Activated naive CD4-positive, alpha-beta T cell treated with anti-CD3 and anti-CD28 coated beads, Interleukin-2, amount 10 ng/mL, durations not matched to agents 7 days and 5 days (primary cell): ENCODE data around the gene PLEKHG5.

Experiments
- CTCF ChIA-PET: fragments of 350-600 bp; sonication (Branson Sonifier 250); formaldehyde crosslinking; loops from one replicate; lab custom pipeline; 2021; ENCODE audit warnings: antibody characterized with exemption; lab: Charles Lee
- DNase-seq: peaks from one replicate; pipeline ENCODE4 v3.0.0-alpha.2; 2020
- H3K27ac Mint-ChIP-seq: one replicate; pipeline ENCODE4 v1.8.0; 2021; ENCODE audit warnings: mild to moderate bottlenecking, moderate library complexity, mixed read lengths
- H3K27me3 Mint-ChIP-seq: one replicate; pipeline ENCODE4 v1.8.0; 2021; ENCODE audit warnings: mild to moderate bottlenecking, mixed read lengths
- H3K36me3 Mint-ChIP-seq: one replicate; pipeline ENCODE4 v1.8.0; 2021; ENCODE audit warnings: mixed read lengths
- H3K4me1 Mint-ChIP-seq: one replicate; pipeline ENCODE4 v1.8.0; 2021; ENCODE audit warnings: mixed read lengths
- H3K4me3 Mint-ChIP-seq: one replicate; pipeline ENCODE4 v1.8.0; 2021; ENCODE audit warnings: mild to moderate bottlenecking, moderate library complexity, mixed read lengths
- H3K9me3 Mint-ChIP-seq: one replicate; pipeline ENCODE4 v1.8.0; 2021; ENCODE audit warnings: mixed read lengths

Gene PLEKHG5

GRCh38 chr1:6491480-6491962 lies at the start of gene PLEKHG5:
Gene PLEKHG5 (minus strand): TSS chr1:6491667. CDS start chr1:6477571, 14,096 bp downstream.
- peak within 1 kb of the TSS; percentile 74 for H3K4me3 Mint-ChIP-seq
- peaks cover 32% of the 10 kb centered on the region for H3K27me3 Mint-ChIP-seq
- H3K9me3 Mint-ChIP-seq, result no peaks in the 10 kb centered on the region
- peaks cover 37% of the 10 kb centered on the region for H3K4me1 Mint-ChIP-seq
- CTCF ChIA-PET, result interaction anchor here (0.7 to 2.2 kb wide), 9 partner anchors 20 to 140 kb away, joined by 3 to 9 read pairs (median 5); partner anchors contain the start of genes KLHL21, NOL9 and TAS1R1
- no peaks in the 10 kb centered on the region for H3K36me3 Mint-ChIP-seq
- DNase-seq, result no peak
- peak within 1 kb of the TSS; percentile 82 for H3K27ac Mint-ChIP-seq

GRCh38 chr1:6538956-6539355 lies 47.5 kb upstream of the PLEKHG5 start:
- Mint-ChIP-seq H3K27me3 (no peaks in the 10 kb centered on the region), H3K27ac (no peak overlapping the region), H3K36me3 (peaks cover 42% of the 10 kb centered on the region), H3K4me1 (peaks cover 2% of the 10 kb centered on the region), H3K9me3 (no peaks in the 10 kb centered on the region), H3K4me3 (no peak overlapping the region)
- CTCF ChIA-PET, result interaction anchor here (0.9 kb wide), 2 partner anchors 16 to 17 kb away, joined by 3 to 4 read pairs; partner anchors contain the start of gene NOL9
- DNase-seq, result no peak

GRCh38 chr1:6536291-6536690 lies 44.8 kb upstream of the PLEKHG5 start:
- Mint-ChIP-seq H3K27ac (no peak overlapping the region), H3K4me3 (no peak overlapping the region), H3K4me1 (peaks cover 2% of the 10 kb centered on the region), H3K36me3 (peaks cover 51% of the 10 kb centered on the region), H3K27me3 (no peaks in the 10 kb centered on the region), H3K9me3 (no peaks in the 10 kb centered on the region)
- CTCF ChIA-PET, result interaction anchor here (1.1 to 4.1 kb wide), 2 partner anchors 12 to 18 kb away, joined by 5 to 17 read pairs; partner anchors contain the start of genes NOL9 and TAS1R1
- DNase-seq, result no peak

GRCh38 chr1:6535214-6535613 lies 43.7 kb upstream of the PLEKHG5 start:
- no peaks in the 10 kb centered on the region for H3K27me3 Mint-ChIP-seq
- H3K4me3 Mint-ChIP-seq, result no peak overlapping the region
- H3K4me1 Mint-ChIP-seq, result peaks cover 2% of the 10 kb centered on the region
- CTCF ChIA-PET, result interaction anchor here (4.1 kb wide), 1 partner anchor 19 kb away, joined by 17 read pairs; the partner anchor contains the start of genes NOL9 and TAS1R1
- no peak for DNase-seq
- peaks cover 51% of the 10 kb centered on the region for H3K36me3 Mint-ChIP-seq
- H3K9me3 Mint-ChIP-seq, result no peaks in the 10 kb centered on the region
- H3K27ac Mint-ChIP-seq, result no peak overlapping the region

GRCh38 chr1:6534248-6534822 lies 42.9 kb upstream of the PLEKHG5 start:
- CTCF ChIA-PET, result interaction anchor here (4.1 kb wide), 1 partner anchor 20 kb away, joined by 17 read pairs; the partner anchor contains the start of genes NOL9 and TAS1R1

GRCh38 chr1:6531996-6532395 lies 40.5 kb upstream of the PLEKHG5 start:
- Mint-ChIP-seq H3K27me3 (no peaks in the 10 kb centered on the region), H3K4me1 (no peaks in the 10 kb centered on the region), H3K27ac (no peak overlapping the region), H3K4me3 (no peak overlapping the region), H3K9me3 (no peaks in the 10 kb centered on the region), H3K36me3 (peaks cover 51% of the 10 kb centered on the region)
- no peak for DNase-seq
- CTCF ChIA-PET, result interaction anchor here (1.6 kb wide), 1 partner anchor 22 kb away, joined by 3 read pairs; the partner anchor contains the start of gene NOL9

More at GRCh38 chr1:6534248-6534822, 42.9 kb upstream of the PLEKHG5 start:
- no peaks in the 10 kb centered on the region for H3K4me1 Mint-ChIP-seq
- no peaks in the 10 kb centered on the region for H3K27me3 Mint-ChIP-seq
- no peak for DNase-seq
- peaks cover 48% of the 10 kb centered on the region for H3K36me3 Mint-ChIP-seq
- H3K4me3 Mint-ChIP-seq, result no peak overlapping the region
- H3K9me3 Mint-ChIP-seq, result no peaks in the 10 kb centered on the region
- peak overlapping the region; percentile 55 for H3K27ac Mint-ChIP-seq

- H3K27me3 Mint-ChIP-seq, result no peaks in the 10 kb centered on the region
- peaks cover 58% of the 10 kb centered on the region for H3K36me3 Mint-ChIP-seq
- H3K4me3 Mint-ChIP-seq, result no peak overlapping the region
- no peak for DNase-seq
- CTCF ChIA-PET, result no interaction called here
- no peaks in the 10 kb centered on the region for H3K4me1 Mint-ChIP-seq
- H3K27ac Mint-ChIP-seq, result no peak overlapping the region
- H3K9me3 Mint-ChIP-seq, result no peaks in the 10 kb centered on the region
These were observed 39.2 kb upstream of the PLEKHG5 start for GRCh38 chr1:6530504-6531160.

- no peaks in the 10 kb centered on the region for H3K27me3 Mint-ChIP-seq
- H3K4me1 Mint-ChIP-seq, result no peaks in the 10 kb centered on the region
- no peaks in the 10 kb centered on the region for H3K9me3 Mint-ChIP-seq
- CTCF ChIA-PET, result interaction anchor here (0.7 to 1.0 kb wide), 2 partner anchors 37 to 39 kb away, joined by 3 read pairs; partner anchors contain the start of gene PLEKHG5
- no peak overlapping the region for H3K27ac Mint-ChIP-seq
- no peak overlapping the region for H3K4me3 Mint-ChIP-seq
- H3K36me3 Mint-ChIP-seq, result peaks cover 58% of the 10 kb centered on the region
- DNase-seq, result no peak
These were observed 37.0 kb upstream of the PLEKHG5 start for GRCh38 chr1:6528492-6528891.

- no peak overlapping the region for H3K27ac Mint-ChIP-seq
- H3K4me1 Mint-ChIP-seq, result no peaks in the 10 kb centered on the region
- H3K4me3 Mint-ChIP-seq, result no peak overlapping the region
- H3K36me3 Mint-ChIP-seq, result peaks cover 44% of the 10 kb centered on the region
- CTCF ChIA-PET, result interaction anchor here (1.6 kb wide), 1 partner anchor 28 kb away, joined by 3 read pairs; the partner anchor contains the start of gene NOL9
- H3K27me3 Mint-ChIP-seq, result no peaks in the 10 kb centered on the region
- no peak for DNase-seq
- H3K9me3 Mint-ChIP-seq, result no peaks in the 10 kb centered on the region
These were observed 34.8 kb upstream of the PLEKHG5 start for GRCh38 chr1:6526316-6526715.

GRCh38 chr1:6523566-6523965 lies 32.1 kb upstream of the PLEKHG5 start:
- H3K4me3 Mint-ChIP-seq, result no peak overlapping the region
- no peaks in the 10 kb centered on the region for H3K4me1 Mint-ChIP-seq
- no peaks in the 10 kb centered on the region for H3K27me3 Mint-ChIP-seq
- H3K27ac Mint-ChIP-seq, result peak overlapping the region; percentile 39
- H3K36me3 Mint-ChIP-seq, result peaks cover 35% of the 10 kb centered on the region
- CTCF ChIA-PET, result interaction anchor here (0.8 to 1.6 kb wide), 3 partner anchors 33 to 123 kb away, joined by 3 to 5 read pairs (median 5); partner anchors contain the start of gene PLEKHG5
- no peaks in the 10 kb centered on the region for H3K9me3 Mint-ChIP-seq
- DNase-seq, result no peak

GRCh38 chr1:6521536-6521935 lies 30.1 kb upstream of the PLEKHG5 start:
- peaks cover 22% of the 10 kb centered on the region for H3K36me3 Mint-ChIP-seq
- no peaks in the 10 kb centered on the region for H3K4me1 Mint-ChIP-seq
- no peak overlapping the region for H3K4me3 Mint-ChIP-seq
- no peaks in the 10 kb centered on the region for H3K9me3 Mint-ChIP-seq
- DNase-seq, result no peak
- H3K27me3 Mint-ChIP-seq, result no peaks in the 10 kb centered on the region
- CTCF ChIA-PET, result interaction anchor here (0.6 to 1.5 kb wide), 3 partner anchors 17 to 149 kb away, joined by 3 to 5 read pairs (median 4); no protein-coding TSS in a partner anchor
- H3K27ac Mint-ChIP-seq, result peak overlapping the region; percentile 19

GRCh38 chr1:6519935-6520671 lies 28.6 kb upstream of the PLEKHG5 start:
- Mint-ChIP-seq H3K9me3 (no peaks in the 10 kb centered on the region), H3K27me3 (no peaks in the 10 kb centered on the region), H3K27ac (peak overlapping the region; percentile 11), H3K4me3 (no peak overlapping the region), H3K36me3 (peaks cover 10% of the 10 kb centered on the region), H3K4me1 (no peaks in the 10 kb centered on the region)
- CTCF ChIA-PET, result interaction anchor here (0.7 kb wide), 1 partner anchor 411 kb away, joined by 3 read pairs; no protein-coding TSS in a partner anchor
- no peak for DNase-seq

GRCh38 chr1:6519491-6519934 lies 28.0 kb upstream of the PLEKHG5 start:
- no peak overlapping the region for H3K4me3 Mint-ChIP-seq
- CTCF ChIA-PET, result no interaction called here
- DNase-seq, result no peak
- H3K4me1 Mint-ChIP-seq, result no peaks in the 10 kb centered on the region
- no peaks in the 10 kb centered on the region for H3K9me3 Mint-ChIP-seq
- H3K36me3 Mint-ChIP-seq, result peaks cover 9% of the 10 kb centered on the region
- no peak overlapping the region for H3K27ac Mint-ChIP-seq
- H3K27me3 Mint-ChIP-seq, result no peaks in the 10 kb centered on the region
